ENCODE results near the gene NBPF1.
"Not testable (repeated sequence)": the region's sequence is repeated elsewhere in the genome, so short reads cannot be mapped to it uniquely, and the experiment has no call there.

Gene NBPF1

GRCh38 chr1:16651560-16651959, 38.2 kb upstream of the NBPF1 start:
- not testable (repeated sequence) for H3K14ac ChIP-seq (ENCODE audit: low read length); H3K9me3 ChIP-seq (replicated peaks in 1 of 2; ENCODE audit: control insufficient read depth in 2 of 2, insufficient read depth in 1 of 2, low read depth in 1 of 2, low read length in 2 of 2); H3K36me3 ChIP-seq (replicated peaks in 1 of 2; ENCODE audit: control insufficient read depth in 2 of 2, insufficient read depth in 2 of 2, low read length in 2 of 2); H3K27me3 ChIP-seq (ENCODE audit: control insufficient read depth in 3 of 3, insufficient read depth in 3 of 3, low read depth in 1 of 3, low read length in 3 of 3); H2BK5ac ChIP-seq (ENCODE audit: low read length); H2BK12ac ChIP-seq (ENCODE audit: low read length); H3K23ac ChIP-seq (ENCODE audit: low read depth, low read length, poor library complexity); H3K4me3 ChIP-seq (ENCODE audit: low read length in 2 of 2); H4K8ac ChIP-seq (ENCODE audit: low read depth, low read length); H2AK5ac ChIP-seq (ENCODE audit: low read depth, low read length); DNase-seq (ENCODE audit: low spot score); H2BK15ac ChIP-seq (ENCODE audit: low read length); H4K91ac ChIP-seq (ENCODE audit: low read depth, low read length, poor library complexity); H3K18ac ChIP-seq (ENCODE audit: low read length); H3K9ac ChIP-seq (ENCODE audit: low read depth, low read length, poor library complexity); H3K4ac ChIP-seq (ENCODE audit: low read length); H3K79me1 ChIP-seq (ENCODE audit: low read depth, low read length); H3K4me1 ChIP-seq (ENCODE audit: control insufficient read depth in 2 of 2, insufficient read depth in 1 of 2, low read depth in 1 of 2, low read length in 2 of 2); H3K27ac ChIP-seq (replicated peaks; ENCODE audit: low read length); H3K4me2 ChIP-seq (ENCODE audit: insufficient read depth, low read length, poor library complexity, severe bottlenecking); H2BK120ac ChIP-seq (ENCODE audit: low read depth, low read length)
- no CpG with 5 or more reads among the region's 1 CpG for WGBS, 2 donors (ENCODE audit: extremely low coverage in 2 of 2, insufficient read length in 2 of 2, insufficient replicate concordance in 1 of 2)
- peak overlapping the region; percentile 19 for H2AFZ ChIP-seq (ENCODE audit: low read length)

- not testable (repeated sequence) for H3K36me3 ChIP-seq (replicated peaks in 1 of 2; ENCODE audit: control insufficient read depth in 2 of 2, insufficient read depth in 2 of 2, low read length in 2 of 2); H2BK15ac ChIP-seq (ENCODE audit: low read length); H3K27ac ChIP-seq (replicated peaks; ENCODE audit: low read length); H3K4me3 ChIP-seq (ENCODE audit: low read length in 2 of 2); H3K4me2 ChIP-seq (ENCODE audit: insufficient read depth, low read length, poor library complexity, severe bottlenecking); H2AFZ ChIP-seq (ENCODE audit: low read length); H2BK120ac ChIP-seq (ENCODE audit: low read depth, low read length); H3K27me3 ChIP-seq (ENCODE audit: control insufficient read depth in 3 of 3, insufficient read depth in 3 of 3, low read depth in 1 of 3, low read length in 3 of 3); H2AK5ac ChIP-seq (ENCODE audit: low read depth, low read length); H3K23ac ChIP-seq (ENCODE audit: low read depth, low read length, poor library complexity); H2BK5ac ChIP-seq (ENCODE audit: low read length); DNase-seq (ENCODE audit: low spot score); H3K14ac ChIP-seq (ENCODE audit: low read length); H4K91ac ChIP-seq (ENCODE audit: low read depth, low read length, poor library complexity); H3K4me1 ChIP-seq (ENCODE audit: control insufficient read depth in 2 of 2, insufficient read depth in 1 of 2, low read depth in 1 of 2, low read length in 2 of 2); H3K9me3 ChIP-seq (replicated peaks in 1 of 2; ENCODE audit: control insufficient read depth in 2 of 2, insufficient read depth in 1 of 2, low read depth in 1 of 2, low read length in 2 of 2); H3K18ac ChIP-seq (ENCODE audit: low read length); H2BK12ac ChIP-seq (ENCODE audit: low read length); H3K4ac ChIP-seq (ENCODE audit: low read length); H4K8ac ChIP-seq (ENCODE audit: low read depth, low read length); H3K79me1 ChIP-seq (ENCODE audit: low read depth, low read length); H3K9ac ChIP-seq (ENCODE audit: low read depth, low read length, poor library complexity)
- WGBS, 2 donors (ENCODE audit: extremely low coverage in 2 of 2, insufficient read length in 2 of 2, insufficient replicate concordance in 1 of 2): no CpG with 5 or more reads among the region's 9 CpGs
Observed at GRCh38 chr1:16649960-16650359, 36.6 kb upstream of the NBPF1 start.

GRCh38 chr1:16649390-16649789, 36.0 kb upstream of the NBPF1 start:
- DNase-seq (ENCODE audit: low spot score); H3K79me1 ChIP-seq (ENCODE audit: low read depth, low read length): not testable (repeated sequence)

GRCh38 chr1:16648756-16649155, 35.4 kb upstream of the NBPF1 start:
- H2AK5ac ChIP-seq (ENCODE audit: low read depth, low read length): peak overlapping the region; percentile 37
- H3K27me3 ChIP-seq (ENCODE audit: control insufficient read depth in 3 of 3, insufficient read depth in 3 of 3, low read depth in 1 of 3, low read length in 3 of 3); H3K79me1 ChIP-seq (ENCODE audit: low read depth, low read length); H3K9me3 ChIP-seq (replicated peaks in 1 of 2; ENCODE audit: control insufficient read depth in 2 of 2, insufficient read depth in 1 of 2, low read depth in 1 of 2, low read length in 2 of 2); H4K91ac ChIP-seq (ENCODE audit: low read depth, low read length, poor library complexity); H3K9ac ChIP-seq (ENCODE audit: low read depth, low read length, poor library complexity); H3K4me1 ChIP-seq (ENCODE audit: control insufficient read depth in 2 of 2, insufficient read depth in 1 of 2, low read depth in 1 of 2, low read length in 2 of 2); DNase-seq (ENCODE audit: low spot score); H4K8ac ChIP-seq (ENCODE audit: low read depth, low read length); H2BK120ac ChIP-seq (ENCODE audit: low read depth, low read length); H3K23ac ChIP-seq (ENCODE audit: low read depth, low read length, poor library complexity); H2BK12ac ChIP-seq (ENCODE audit: low read length); H3K4ac ChIP-seq (ENCODE audit: low read length); H2AFZ ChIP-seq (ENCODE audit: low read length); H3K27ac ChIP-seq (replicated peaks; ENCODE audit: low read length); H3K4me3 ChIP-seq (ENCODE audit: low read length in 2 of 2); H2BK5ac ChIP-seq (ENCODE audit: low read length); H3K36me3 ChIP-seq (replicated peaks in 1 of 2; ENCODE audit: control insufficient read depth in 2 of 2, insufficient read depth in 2 of 2, low read length in 2 of 2); H3K4me2 ChIP-seq (ENCODE audit: insufficient read depth, low read length, poor library complexity, severe bottlenecking); H3K18ac ChIP-seq (ENCODE audit: low read length): not testable (repeated sequence)
- H3K14ac ChIP-seq (ENCODE audit: low read length): peak overlapping the region; percentile 56
- WGBS, 2 donors (ENCODE audit: extremely low coverage in 2 of 2, insufficient read length in 2 of 2, insufficient replicate concordance in 1 of 2): no CpG with 5 or more reads among the region's 8 CpGs
- H2BK15ac ChIP-seq (ENCODE audit: low read length): peak overlapping the region; percentile 58

More at GRCh38 chr1:16649390-16649789, 36.0 kb upstream of the NBPF1 start:
- no CpG with 5 or more reads among the region's 6 CpGs for WGBS, 2 donors (ENCODE audit: extremely low coverage in 2 of 2, insufficient read length in 2 of 2, insufficient replicate concordance in 1 of 2)
- H3K4me3 ChIP-seq (ENCODE audit: low read length in 2 of 2); H3K36me3 ChIP-seq (replicated peaks in 1 of 2; ENCODE audit: control insufficient read depth in 2 of 2, insufficient read depth in 2 of 2, low read length in 2 of 2); H3K18ac ChIP-seq (ENCODE audit: low read length); H2AFZ ChIP-seq (ENCODE audit: low read length); H2BK120ac ChIP-seq (ENCODE audit: low read depth, low read length); H2BK5ac ChIP-seq (ENCODE audit: low read length); H3K27me3 ChIP-seq (ENCODE audit: control insufficient read depth in 3 of 3, insufficient read depth in 3 of 3, low read depth in 1 of 3, low read length in 3 of 3); H3K4me1 ChIP-seq (ENCODE audit: control insufficient read depth in 2 of 2, insufficient read depth in 1 of 2, low read depth in 1 of 2, low read length in 2 of 2); H4K8ac ChIP-seq (ENCODE audit: low read depth, low read length); H2AK5ac ChIP-seq (ENCODE audit: low read depth, low read length); H3K27ac ChIP-seq (replicated peaks; ENCODE audit: low read length); H3K14ac ChIP-seq (ENCODE audit: low read length); H3K4ac ChIP-seq (ENCODE audit: low read length); H4K91ac ChIP-seq (ENCODE audit: low read depth, low read length, poor library complexity); H3K9ac ChIP-seq (ENCODE audit: low read depth, low read length, poor library complexity); H2BK15ac ChIP-seq (ENCODE audit: low read length); H3K4me2 ChIP-seq (ENCODE audit: insufficient read depth, low read length, poor library complexity, severe bottlenecking); H3K9me3 ChIP-seq (replicated peaks in 1 of 2; ENCODE audit: control insufficient read depth in 2 of 2, insufficient read depth in 1 of 2, low read depth in 1 of 2, low read length in 2 of 2): not testable (repeated sequence)
- Histone ChIP-seq H3K23ac (ENCODE audit: low read depth, low read length, poor library complexity) (peak overlapping the region; percentile 65), H2BK12ac (ENCODE audit: low read length) (peak overlapping the region; percentile 90)

Measured in neuronal stem cell (in vitro differentiated cells).